GM21723 (cell line): ENCODE data around the gene OSGIN1.

ENCODE experiments used
- ATAC-seq: cut with Tn5 transposase; IDR thresholded peaks from one replicate; pipeline ENCODE4 v1.9.1; 2021; ENCODE audit warnings: mild to moderate bottlenecking, moderate library complexity; ENCODE audit not compliant: unreplicated experiment

OSGIN1 gene, protein sequence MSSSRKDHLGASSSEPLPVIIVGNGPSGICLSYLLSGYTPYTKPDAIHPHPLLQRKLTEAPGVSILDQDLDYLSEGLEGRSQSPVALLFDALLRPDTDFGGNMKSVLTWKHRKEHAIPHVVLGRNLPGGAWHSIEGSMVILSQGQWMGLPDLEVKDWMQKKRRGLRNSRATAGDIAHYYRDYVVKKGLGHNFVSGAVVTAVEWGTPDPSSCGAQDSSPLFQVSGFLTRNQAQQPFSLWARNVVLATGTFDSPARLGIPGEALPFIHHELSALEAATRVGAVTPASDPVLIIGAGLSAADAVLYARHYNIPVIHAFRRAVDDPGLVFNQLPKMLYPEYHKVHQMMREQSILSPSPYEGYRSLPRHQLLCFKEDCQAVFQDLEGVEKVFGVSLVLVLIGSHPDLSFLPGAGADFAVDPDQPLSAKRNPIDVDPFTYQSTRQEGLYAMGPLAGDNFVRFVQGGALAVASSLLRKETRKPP

GRCh38 chr16:83952940-83953795, at the start of gene OSGIN1:
TSS of gene OSGIN1 (plus strand) at chr16:83953240. CDS start at chr16:83957672, 4,432 bp downstream.
- ATAC-seq: peak; percentile 85

- ATAC-seq: no peak
Measured at GRCh38 chr16:83903751-83904150, 49.3 kb upstream of the OSGIN1 start.

GRCh38 chr16:83906683-83907082, 46.4 kb upstream of the OSGIN1 start:
- ATAC-seq: no peak

DNA sequence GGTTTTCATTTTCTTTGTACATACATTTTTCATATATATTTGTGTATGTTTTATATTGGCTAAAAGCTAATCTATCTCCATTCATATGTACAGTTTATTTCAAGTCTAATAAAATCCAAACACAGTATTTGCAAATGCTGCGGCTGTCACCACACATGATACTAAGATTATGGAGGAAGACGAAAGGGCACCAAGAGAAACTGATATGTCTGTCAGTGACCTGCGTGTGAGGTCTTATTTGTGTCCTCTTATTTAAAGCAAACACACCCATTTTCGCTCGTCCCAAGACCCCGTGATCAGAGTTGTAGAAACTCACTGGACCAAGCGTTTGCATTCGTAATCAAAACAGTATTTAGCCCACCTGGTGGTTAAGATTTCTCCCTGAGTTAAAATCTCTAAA, 45.9 kb upstream of the OSGIN1 start:
- ATAC-seq: no peak

GRCh38 chr16:83907631-83908250, 45.3 kb upstream of the OSGIN1 start:
- ATAC-seq: no peak

DNA sequence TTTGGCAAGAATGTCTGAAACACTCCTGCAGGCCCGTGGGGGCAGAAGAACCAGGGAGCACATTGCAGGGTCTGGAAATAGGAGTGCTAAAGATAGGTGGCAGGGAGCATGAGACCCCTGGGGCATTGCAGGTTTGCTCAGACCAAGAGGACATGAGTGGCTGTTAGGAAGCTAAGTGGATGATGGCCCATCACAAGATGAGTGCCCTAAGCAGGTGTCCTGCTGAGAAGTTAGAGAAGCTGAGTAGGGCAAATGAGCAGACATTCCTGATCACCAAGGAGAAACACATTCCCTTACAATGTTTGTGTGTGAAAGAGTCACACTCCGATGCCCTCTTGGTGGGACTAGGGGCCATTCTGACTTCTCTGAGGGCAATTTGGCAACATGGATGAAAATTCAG, 44.2 kb upstream of the OSGIN1 start:
- no peak for ATAC-seq

DNA sequence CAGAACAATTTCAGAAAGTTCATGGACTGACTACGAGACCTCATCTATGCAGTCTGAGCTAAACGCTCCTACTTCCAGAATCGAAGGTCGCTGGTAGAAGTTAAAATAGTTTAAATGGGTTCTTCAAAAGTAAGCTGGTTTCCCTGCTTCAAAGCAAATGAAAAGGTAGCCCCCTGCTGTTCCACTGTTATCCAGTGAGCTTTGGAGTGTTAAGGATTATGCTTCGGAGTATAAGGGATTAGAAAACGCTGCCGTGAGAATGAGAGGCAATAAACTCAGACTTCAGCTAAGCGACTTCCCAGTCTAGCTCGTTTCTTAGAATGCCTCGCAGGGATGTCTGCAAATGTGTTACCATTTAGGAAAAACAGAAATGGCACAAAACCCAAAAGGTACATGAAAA, 41.8 kb upstream of the OSGIN1 start:
- no peak for ATAC-seq

DNA sequence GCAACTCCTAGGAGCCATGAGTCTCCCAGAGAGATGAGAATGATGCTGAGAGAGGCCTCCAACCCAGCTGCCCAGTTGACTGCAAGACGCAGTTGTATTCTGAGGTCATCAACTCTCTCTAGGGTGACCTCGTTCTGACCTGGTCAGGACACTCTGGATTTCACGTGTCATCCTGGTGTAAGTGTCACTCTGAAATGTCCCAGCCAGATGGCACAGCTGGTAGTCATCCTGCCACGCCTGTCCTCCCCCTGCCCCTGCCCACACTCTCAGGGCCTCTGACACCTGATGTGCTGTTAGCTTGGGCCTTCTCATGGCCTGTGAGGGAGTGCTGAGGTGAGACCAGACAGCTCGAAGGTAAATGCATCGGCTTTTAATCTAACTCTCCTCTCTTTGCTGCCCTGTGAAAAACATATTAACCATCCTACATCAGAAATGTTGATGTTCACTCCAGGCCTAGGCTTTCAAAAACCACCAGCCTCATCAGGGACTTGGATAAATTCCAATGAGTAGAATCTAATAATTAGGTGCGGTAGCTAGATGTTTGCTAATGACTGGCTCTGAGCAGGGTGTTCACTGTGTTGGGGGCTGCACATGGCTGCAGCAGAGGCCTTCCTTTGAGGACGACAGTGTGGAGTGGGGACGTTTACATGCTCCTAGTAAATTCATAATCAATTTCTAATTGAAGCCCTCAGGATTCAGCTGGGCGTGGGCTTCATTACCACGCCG, 40.4 kb upstream of the OSGIN1 start:
- ATAC-seq: no peak

DNA sequence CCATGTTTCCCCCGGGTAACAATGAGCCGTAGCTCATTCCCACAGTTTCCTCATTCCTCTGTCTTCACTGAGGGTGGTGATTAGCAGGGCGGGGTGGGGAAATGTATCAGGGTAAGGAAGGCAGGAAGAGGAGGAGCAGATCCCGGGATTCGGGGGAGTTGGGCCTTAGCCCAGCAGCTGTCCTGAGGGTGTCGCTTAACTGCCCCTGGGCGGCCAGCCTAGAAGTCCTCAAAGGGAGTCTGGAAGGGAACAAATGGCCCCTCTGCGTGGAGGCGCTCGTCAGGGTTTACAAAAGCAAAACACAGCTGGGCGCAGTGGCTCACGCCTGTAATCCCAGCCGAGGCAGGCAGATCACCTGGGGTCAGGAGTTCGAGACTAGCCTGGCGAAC, 39.8 kb upstream of the OSGIN1 start:
- ATAC-seq: no peak

DNA sequence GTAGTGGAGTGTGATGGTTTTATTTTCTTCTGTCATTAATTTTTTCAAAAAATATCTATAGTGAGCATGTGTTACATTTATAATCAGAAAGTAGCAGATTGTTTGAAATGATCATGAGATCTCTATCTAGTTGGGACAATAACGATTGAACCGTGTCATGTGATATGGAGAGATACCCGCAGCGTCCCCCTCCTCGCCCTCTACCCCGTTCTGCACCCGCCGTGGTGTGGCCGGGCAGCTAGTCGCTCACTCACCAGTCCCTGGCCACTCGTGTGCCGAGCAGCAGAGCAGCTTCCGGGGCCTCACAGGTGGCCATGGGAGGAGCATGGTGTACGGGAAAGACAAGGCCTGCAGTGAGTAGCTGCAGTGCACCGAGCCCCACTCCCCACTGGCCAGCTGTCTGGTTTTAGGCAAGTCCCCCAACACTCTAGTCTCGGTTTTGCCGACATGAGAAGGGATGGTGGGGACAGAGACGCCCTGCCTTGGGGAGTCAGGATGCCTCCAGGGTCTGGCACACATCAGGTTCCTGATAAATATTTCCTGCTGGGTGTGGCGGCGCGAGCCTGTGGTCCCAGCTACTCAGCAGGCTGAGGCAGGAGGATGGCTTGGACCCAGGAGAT, 38.8 kb upstream of the OSGIN1 start:
- no peak for ATAC-seq

DNA sequence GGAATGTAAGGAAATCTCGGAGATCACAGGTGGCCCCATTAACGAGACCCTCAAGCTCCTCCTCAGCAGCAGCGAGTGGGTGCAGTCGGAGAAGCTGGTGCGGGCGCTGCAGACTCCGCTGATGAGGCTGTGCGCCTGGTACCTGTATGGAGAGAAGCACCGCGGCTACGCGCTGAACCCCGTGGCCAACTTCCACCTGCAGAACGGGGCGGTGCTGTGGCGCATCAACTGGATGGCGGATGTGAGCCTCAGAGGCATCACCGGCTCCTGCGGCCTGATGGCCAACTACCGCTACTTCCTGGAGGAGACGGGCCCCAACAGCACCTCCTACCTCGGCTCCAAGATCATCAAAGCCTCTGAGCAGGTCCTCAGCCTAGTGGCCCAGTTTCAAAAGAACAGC, 38.0 kb upstream of the OSGIN1 start:
- no peak for ATAC-seq

GRCh38 chr16:83915491-83915890, 37.5 kb upstream of the OSGIN1 start:
- ATAC-seq: no peak

- ATAC-seq: no peak
Measured at GRCh38 chr16:83917152-83918120, 35.6 kb upstream of the OSGIN1 start.

DNA sequence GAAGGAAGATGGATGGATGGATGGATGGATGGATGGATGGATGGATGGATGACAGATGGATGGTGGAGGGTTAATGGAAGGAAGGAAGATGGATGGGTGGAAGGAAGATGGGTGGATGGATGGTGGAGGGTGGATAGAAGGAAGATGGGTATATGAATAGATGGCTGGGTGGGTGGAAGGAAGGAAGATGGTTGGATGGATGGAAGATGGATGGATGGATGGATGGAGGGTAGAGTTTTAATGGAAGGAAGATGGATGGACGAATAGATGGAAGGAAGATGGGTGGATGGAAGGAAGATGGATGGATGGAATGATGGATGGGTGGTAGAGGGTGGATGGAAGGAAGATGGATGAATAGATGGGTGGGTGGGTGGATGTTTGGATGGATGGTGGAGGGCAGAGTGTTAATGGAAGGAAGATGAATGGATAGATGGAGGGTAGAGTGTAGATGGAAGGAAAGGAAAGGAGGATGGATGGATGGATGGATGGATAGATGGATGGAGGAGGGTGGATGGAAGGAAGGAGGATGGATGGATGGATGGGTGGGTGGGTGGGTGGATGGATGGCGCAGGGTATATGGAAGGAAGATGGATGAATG, 32.0 kb upstream of the OSGIN1 start:
- no peak for ATAC-seq

DNA sequence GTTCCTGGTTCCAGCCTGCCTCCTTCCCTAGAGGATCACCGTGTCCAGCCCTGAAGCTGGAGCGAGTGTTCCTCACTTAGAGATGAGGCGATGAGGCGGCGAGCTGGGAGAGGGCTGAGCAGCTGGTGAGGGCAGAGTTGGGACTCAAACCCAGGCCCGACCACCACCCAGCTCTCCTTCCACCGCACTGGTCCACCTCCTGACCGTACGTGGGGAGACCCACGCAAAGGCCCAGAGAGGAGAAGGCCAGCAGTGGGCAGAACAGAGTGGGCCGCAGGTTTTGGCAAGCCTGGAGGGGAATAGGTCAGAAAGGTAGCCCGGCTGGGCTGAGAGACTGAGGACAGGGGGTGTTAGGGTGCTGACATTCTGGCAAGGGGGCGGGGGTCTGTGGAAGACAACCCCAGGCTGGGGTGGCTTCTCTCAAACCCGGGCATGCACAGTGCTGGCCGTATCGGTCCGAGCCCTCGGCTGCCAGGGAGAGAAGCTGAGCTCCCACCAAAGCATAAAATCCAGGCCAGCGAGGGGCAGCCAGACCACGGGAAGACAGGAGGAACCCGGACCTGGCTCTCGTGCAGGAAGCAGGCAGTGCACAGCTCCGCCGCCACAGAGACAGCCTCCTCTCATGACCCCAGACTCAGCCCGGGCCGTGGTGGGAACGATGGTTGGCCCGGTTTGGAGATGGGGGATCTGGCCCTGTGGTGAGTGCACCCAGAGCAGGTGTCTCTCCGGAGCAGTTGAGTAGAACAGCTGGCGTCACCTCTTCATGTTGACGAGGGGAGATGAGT, 29.3 kb upstream of the OSGIN1 start:
- ATAC-seq: no peak

GRCh38 chr16:83924686-83925085, 28.4 kb upstream of the OSGIN1 start:
- ATAC-seq: no peak

- ATAC-seq: no peak
Measured at GRCh38 chr16:83925095-83925905, 27.7 kb upstream of the OSGIN1 start.
